Endometrial microvascular endothelial cells (primary cell): Measurements from ENCODE around the gene LENG8. TPM values are rescaled to one million over a fixed set of nuclear protein-coding genes. Genes with fewer than 3 reads are reported as not detected.

Experiments
- in situ Hi-C: cut with HindIII; loops from 2 replicates; pipeline ENCODE4 v1.10.0; 2017; ENCODE audit warnings: low sequenced_read_pairs, low pct_unique_long_range_greater_than_20kb; ENCODE audit errors: inconsistent ontology term
- total RNA-seq: library from RNA; depleted of rRNA; stranded (reverse); fragments of >200 nt; gene quantifications from one replicate; pipeline ENCODE4 v1.2.3, GENCODE V29; 2015; ENCODE audit errors: inconsistent ontology term

Gene LENG8
- 32.3 TPM for total RNA-seq

DNA sequence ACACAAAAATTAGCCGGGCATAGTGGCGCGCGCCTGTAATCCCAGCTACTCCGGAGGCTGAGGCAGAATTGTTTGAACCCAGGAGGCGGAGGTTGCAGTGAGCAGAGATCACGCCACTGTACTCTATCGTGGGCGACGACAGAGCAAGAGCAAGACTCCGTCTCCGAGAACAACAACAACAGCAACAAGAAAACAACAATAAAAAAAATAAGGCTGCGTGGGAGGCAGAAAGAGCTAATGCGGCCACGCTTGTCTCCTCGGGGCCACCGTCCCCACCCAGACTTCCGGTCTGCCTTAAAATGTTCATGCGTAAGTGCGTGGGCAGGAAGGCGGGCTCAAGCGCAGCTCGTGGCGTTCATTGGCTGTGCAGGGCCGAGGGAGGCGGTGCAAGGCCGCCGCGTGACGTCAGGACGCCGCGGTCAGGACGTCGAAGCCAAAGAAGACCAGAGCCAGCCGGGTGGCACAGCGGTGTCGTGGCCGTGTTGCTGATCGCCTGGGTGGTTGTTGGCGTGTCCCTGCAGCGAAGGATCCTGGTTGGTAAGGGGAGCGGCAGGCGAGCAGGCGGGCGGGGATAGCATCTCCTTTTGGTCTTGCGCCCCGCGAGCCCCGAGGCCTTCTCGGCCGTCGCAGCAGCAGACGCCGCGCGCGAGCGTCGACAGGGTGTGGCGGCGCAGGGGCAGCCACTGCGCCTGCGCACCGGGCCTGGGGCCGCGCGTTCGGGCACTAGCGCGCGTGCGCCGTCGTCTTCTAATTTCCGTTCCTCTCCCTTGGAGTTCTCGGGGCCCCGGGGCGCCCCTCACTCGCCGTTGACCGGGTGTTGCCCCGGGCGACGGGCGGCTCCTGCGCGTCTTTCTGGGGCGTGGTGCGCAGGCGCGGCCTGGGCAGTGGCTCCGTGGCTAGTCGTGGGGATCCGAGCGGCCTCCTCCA is at the start of gene LENG8:
Gene LENG8 (plus strand): TSS at position 426 of the 927 bp plus-strand sequence. CDS start 2,146 bp downstream, outside the sequence.
- in situ Hi-C loops: no loop called here

DNA sequence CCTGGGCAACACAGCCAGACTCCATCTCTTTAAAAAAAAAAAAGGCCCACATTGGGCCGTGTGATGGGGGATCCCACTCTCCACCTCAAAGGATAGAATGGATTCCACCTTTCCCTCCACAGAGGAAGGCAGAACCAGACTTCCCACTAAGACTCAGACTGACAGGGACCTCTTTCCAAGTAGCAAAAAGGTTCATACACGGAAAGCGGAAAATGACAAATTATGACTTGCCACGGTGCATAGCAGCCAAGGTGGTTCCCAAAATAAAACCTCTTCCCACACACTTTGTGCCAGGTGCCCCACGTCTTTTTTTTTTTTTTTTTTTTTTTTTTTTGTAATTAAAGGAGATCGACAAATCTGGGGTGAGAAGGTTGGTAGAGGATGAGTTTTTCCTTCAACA is 48.1 kb upstream of the LENG8 start:
- in situ Hi-C loops: no loop called here

DNA sequence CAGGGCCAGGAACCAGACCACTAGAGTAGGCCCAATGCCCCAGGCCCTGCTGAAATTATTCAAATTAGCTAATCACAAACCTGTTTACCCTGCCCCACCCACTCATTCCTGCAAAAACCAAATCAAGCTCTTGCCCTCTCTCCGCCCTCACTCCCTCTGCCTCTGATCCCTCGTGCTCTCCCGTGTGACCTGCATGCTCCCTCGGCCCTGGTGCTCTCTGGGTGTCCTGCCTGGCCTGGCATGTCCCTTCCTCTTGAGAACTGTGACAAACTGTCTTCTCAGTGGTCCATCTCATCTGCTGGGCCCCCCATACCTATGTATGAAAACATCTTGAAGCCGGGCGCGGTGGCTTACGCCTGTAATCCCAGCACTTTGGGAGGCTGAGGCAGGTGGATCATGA is 45.9 kb upstream of the LENG8 start:
- in situ Hi-C loops: no loop called here

DNA sequence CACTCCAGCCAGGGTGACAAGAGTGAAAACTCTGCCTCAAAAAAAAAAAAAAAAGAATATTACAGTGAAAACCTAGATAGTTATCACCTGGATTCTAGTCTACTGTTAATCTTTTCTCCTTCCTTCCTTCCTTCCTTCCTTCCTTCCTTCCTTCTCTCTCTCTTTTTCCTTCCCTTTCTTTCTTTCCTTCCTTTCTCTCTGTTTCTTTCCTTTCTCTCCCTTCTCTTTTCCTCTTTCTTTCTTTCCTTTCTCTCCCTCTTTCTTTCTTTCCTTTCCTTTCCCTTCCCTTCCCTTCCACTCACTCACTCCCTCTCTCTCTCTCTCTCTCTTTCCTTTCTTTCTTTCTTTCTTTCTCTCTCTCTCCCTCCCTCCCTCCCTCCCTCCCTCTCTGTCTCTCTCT is 43.4 kb upstream of the LENG8 start:
- in situ Hi-C loops: no loop called here

DNA sequence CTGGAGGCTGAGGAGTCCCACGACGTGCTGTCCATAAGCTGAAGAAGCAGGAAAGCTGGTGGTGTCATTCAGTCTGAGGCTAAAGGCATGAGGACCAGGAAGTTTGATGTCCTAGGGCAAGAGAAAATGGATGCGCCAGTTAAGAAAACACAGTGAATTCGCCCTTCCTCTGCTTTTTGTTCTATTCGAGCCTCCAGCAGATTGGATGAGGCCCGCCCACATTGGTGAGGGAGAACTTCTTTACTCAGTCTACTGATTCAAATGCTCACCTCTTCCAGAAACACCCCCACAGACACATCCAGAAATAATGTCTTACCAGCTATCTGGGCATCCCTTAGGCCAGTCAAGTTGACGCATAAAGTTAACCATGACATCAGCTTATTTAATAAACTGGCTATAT is 41.2 kb upstream of the LENG8 start:
- in situ Hi-C loops: no loop called here

DNA sequence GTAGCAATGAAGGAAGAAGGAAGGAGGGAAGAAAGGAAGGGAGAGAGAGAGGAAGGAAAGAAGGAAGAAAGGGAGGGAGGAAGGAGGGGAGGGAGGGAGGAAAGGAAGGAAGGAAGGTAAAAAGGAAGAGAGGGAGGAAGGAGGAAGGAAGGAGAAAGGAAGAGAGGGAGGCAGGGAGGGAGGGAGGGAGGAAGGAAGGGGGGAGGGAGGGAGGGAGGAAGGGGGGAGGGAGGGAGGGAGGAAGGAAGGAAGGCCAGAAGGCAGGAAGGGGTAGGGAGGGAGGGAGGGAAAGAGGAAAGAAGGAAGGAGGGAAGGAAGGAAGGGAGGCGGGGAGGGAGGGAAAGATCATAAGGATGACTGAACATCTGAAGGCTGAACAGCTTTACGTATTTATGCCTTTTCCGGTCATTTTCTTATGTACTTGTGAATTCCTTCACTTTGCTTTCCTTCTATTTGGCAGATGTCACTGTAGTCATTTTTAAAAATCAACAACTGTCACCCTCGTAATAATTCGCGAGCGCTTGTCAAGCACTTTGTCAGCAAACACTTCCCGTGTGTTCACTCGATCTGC is 40.5 kb upstream of the LENG8 start:
- in situ Hi-C loops: no loop called here

DNA sequence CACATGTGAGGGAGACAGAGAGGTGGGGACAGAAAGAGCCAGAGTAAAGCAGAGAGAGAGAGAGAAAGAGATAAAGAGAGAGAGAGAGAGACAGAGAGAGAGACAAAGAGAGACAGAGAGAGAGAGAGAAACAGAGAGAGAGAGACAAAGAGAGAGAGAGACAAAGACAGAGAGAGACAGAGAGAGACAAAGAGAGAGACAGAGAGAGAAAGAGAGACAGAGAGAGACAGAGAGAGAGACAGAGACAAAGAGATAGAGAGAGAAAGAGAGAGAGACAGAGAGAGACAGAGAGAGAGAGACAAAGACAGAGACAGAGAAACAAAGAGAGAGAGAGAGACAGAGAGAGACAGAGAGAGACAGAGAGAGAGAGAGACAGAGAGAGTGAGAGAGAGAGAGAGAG is 38.0 kb upstream of the LENG8 start:
- in situ Hi-C loops: no loop called here

DNA sequence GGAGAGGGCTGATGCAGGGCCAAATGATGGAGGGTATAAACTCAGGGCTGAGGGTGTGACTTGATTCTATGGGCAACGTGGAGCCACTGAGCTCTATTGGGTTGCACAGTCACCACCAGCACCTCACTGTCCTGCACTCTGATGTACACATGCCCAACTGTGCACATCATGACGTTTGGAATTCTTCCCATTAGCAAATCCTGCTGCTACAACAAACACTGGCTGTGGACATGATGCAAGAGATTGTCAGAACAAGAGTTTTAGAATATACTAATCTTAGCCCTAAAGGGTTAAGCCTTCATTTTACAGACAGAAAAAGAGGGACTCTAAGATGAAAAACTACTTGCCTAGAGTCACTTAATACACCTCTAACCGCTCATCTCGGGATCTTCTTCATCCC is 36.1 kb upstream of the LENG8 start:
- in situ Hi-C loops: no loop called here

DNA sequence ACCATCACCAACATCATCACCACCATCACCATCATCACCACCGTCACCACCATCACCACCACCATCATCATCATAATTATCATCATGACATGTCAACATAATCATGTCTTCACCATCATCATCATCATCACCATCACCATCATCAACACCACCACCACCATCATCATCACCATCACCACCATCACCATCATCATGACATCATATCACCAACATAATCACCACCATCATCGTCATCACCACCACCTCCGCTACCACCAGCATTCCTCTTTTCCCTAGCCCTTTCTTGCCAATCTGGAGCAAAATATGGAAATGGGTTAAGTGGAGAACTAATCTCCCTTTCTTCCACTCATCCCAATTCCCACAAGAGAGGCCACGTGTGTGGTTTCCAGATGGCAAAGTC is 34.8 kb upstream of the LENG8 start:
- in situ Hi-C loops: no loop called here

DNA sequence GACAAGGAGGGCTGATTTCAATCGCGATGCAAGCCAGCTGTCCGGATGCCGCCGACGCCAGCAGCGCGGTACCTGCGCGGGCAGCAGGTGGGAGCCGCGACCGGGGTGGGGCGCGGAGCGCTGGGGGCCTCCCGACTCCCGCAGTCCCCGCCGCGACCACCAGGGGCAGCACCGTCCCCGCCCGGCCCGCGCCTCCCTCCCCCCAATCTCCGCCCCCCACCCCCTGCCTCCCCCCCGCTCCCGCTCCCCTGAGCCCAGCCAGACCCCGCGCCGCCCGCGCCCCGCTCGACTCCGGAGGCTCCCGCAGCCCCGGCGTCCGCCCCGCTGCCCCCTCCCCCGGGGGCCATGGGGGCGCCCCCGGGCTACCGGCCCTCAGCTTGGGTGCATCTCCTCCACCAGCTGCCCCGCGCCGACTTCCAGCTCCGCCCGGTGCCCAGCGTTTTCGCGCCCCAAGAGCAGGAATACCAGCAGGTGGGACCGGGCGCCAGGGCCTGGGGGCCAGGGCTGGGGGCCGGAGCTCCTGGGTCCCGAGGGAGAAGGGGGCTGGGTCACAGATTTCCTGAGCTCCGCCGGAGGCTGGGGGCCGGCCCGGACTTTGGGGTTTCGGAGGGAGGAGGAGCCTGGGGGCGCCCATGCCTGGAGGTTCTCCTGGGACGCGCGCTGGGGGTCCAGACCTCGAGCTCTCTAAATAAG is 33.6 kb upstream of the LENG8 start, which contains the start of gene TTYH1:
Gene TTYH1 (plus strand): TSS at position 257 of the 693 bp plus-strand sequence. CDS start 89 bp downstream, at position 346.
- in situ Hi-C loops: no loop called here

DNA sequence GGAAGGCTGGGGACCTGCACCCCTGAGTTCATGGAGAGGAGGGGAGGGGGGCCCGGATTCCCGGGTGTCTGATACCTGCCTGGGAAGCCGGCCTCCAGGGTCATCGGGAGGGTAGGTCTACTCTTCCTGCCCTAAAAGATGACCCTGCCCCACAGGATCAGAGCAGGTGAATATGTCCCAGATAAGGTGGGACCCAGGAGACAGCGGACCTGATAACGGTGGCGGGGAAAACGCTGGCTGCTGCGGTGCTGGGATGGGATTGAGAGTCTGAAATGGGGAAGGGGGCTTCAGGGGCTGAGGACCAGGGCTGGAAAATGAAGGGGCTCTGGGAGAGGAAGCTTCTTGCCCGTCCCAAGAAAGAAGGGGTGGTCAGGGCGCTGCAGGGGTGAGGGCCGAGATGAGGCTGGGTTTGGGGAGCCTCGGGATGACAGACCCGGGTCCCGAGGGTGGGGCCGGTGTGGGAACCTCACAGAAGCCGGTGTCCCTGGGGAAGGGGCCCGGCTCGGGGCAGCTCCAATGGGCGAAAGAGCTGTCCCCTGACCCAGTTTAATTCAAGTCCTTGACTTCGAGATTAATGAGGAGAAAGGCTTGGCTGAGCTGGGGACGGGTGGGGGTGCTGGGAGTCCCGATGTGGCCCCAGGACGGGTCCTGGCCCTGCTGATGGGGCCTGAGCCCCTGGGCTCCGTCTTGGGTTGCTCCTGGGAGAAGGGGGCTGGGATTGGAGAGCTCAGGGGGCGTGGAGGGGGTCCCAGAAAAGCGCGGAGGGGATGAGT is 32.9 kb upstream of the LENG8 start:
- in situ Hi-C loops: no loop called here

DNA sequence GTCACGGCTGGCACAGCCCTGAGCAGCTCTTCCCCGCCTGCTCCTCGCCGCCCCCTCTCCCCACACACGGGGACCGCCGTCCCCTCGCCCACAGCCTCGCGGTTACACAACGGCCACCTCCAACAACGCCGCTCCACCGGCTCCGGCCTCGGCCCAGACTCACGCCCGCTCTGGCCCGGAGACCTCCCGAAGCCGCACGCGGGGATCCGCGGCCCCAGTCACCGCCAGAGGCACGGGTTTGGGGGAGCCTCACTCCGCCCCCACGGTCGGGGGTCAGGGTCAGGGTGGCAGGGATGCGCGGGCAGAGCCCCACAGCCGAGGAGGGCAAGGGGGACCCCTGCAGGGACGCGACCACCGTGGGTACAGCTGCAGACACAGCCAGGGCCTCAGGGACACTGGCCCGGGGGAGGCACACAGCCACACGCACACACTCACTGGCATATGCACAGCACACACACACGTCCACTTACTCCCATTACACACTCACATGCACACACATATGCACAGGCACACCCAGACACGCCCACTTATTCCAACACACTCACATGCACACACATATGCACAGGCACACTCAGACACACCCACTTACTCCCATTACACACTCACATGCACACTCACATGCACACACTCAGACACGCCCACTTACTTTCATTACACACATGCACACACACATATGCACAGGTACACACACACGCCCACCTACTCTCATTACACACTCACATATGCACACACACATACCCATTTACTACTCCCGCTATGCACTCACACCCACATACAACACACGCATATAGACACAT is 32.1 kb upstream of the LENG8 start:
- in situ Hi-C loops: no loop called here

DNA sequence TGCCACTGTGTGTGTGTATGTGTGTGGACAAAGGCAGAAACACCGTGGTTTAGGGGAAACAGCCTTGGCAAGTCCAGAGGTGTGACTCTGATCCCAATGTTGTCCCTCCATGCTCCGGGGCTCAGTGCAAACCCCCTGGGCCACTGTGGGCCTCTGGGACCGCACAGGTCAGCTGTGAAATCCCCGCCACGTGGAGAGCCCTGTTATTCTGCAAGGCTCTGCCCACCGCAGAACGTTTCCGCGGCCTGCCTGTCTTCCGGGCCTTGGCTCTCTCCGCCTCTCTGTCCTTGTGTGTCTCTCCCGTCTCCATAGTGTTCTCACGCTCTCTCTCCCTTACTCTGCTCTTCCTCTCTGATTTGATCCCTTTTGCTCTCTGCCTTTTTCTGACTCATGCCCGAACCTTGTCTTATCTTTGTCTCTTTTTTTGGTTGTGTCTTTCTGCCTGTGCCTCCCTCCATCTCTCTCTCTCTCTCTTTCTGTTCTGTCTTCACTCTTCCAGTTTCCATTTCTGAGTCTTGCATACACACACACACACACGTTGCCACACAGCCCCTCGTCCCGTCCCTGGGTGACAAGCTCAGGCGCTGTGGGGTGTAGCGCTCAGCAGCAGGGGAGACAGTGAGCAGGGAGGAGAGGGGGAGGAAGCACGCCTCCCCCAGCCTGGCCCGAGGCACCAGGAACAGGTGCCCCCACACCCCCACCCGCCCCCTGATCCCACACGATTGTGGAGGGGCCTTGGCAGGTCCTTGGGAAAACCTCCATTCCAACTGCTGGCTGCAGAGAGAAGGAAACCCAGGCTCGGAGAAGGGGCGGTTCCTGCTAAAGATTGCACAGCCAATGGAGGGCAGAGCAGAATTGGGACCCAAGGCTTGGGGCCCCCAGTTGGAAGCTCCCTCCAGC is 30.7 kb upstream of the LENG8 start:
- in situ Hi-C loops: no loop called here

DNA sequence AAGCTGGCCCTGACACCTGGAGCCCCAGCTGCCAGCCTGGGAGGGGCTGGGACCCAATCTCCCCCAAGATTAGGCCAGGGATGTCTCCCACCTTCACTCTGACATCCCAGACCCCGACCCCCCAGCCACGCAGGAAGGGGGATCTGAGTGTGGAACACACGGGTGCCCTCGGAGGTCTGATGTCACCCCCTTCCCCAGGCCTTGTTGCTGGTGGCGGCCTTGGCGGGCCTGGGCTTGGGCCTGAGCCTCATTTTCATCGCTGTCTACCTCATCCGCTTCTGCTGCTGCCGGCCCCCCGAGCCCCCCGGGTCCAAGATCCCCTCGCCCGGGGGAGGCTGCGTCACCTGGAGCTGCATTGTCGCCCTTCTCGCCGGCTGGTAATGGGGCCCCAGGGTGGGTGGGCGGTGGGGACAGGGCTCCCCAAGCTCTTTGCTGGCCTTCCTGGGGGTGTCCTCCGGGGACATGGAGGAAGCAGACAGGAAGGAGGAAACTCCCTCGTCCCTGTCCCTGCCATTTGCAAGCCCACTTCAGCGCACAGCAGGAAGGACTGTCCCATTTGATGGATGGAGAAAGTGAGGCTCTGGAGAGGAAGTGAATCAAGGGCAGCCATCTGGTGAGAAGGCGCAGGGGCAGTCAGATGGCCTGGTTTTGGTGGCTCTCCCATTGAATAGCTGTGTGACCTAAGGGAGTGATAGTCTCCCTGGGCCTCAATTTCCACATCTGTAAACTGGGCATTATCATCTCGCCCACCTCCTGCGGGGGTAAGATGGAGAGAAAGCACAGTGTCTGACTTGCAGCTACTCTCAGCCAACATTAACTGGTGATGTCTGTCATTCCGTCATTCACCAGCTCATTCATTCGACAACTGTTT is 29.8 kb upstream of the LENG8 start:
- in situ Hi-C loops: no loop called here

DNA sequence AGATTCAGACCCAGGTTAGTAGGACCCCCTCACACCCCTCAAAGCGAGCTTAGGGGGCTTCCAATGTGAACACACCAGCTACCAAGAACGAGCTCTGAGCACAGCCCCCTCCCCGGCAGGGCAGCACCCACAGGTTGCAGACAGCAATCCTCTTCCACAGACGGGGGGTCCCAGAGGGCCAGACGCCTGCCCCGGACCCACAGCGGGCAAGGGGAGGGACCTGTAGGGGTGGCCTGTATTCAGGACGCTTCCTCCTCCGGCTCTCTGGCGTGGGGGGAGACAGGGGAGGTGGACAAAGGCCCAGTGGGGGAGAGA is 29.0 kb upstream of the LENG8 start:
- in situ Hi-C loops: no loop called here

DNA sequence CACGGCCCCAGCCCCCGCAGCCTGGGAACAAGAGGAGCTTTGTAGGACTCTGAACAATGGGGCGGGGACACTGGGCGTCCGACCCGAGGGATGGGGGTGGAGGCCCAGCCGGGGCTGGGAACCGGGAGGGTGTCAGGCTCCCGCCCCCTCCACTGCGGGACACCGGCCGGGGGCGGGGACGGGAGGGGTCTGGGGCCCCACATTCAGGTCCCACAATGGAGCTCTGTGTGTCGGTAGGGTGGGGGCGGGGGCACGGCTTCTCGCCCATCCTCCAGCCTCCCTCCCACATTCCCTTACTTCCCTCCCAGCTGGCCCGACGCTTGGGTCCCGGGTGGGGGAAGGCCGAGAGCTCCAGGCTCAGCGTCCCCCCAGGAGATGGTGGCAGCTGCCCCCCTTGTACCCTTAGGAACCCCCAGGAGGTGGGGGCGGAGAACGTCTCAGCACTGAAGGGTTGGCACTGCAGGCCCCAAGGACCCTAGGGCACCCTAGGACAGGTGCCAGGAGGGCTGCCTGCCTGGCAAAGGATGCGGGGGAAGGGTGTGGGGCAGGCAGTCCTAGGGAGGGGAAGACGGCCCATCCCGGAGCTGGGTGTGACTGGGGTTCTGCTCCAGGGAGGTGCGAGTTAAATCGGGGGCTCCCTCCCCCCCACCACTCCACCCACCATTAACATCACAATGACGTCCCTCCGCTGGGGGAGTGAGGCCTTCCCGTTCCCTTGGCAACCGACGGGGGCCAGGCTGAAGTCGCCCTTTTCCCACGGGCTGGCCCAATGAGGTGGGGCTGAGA is 28.4 kb upstream of the LENG8 start:
- in situ Hi-C loops: no loop called here
